A549 (cell line): ENCODE measurements around the gene MYO18A. TPM values are rescaled to one million over a fixed set of nuclear protein-coding genes. Genes with fewer than 3 reads are reported as not detected.

Source experiments
- ATAC-seq, 2 experiments: fragments of 200-7000 bp in 1 of 2; fragments of >200 bp in 1 of 2; cut with Nextera tagmentation in 1 of 2; cut with Tn5 transposase in 1 of 2; 3 replicates each; pipeline versions ENCODE4 v1.8.0 to v1.9.1; 2018 to 2020; ENCODE audit warnings: mild to moderate bottlenecking in 1 of 2, moderate library complexity in 1 of 2
- CTCF ChIA-PET: fragments of 300-600 bp; sonication (Branson Sonifier 250); formaldehyde crosslinking; extraction: SDS; loops from one replicate; lab custom pipeline; 2021; ENCODE audit warnings: antibody characterized with exemption, inconsistent platforms; lab: Yijun Ruan, JAX
- POLR2A ChIA-PET: fragments of 350-600 bp; formaldehyde crosslinking; extraction: SDS; loops from one replicate; lab custom pipeline; 2021; ENCODE audit warnings: antibody characterized with exemption, inconsistent platforms; lab: Yijun Ruan, JAX
- DNase-seq, 2 experiments: peaks; one replicate each; pipeline versions ENCODE4 v3.0.0 to v3.0.0-alpha.2; 2011 to 2016; ENCODE audit warnings: low read depth in 1 of 2, low spot score in 1 of 2
- FAIRE-seq: peaks from 2 replicates; lab custom pipeline; 2011; peaks lifted over from hg19 to GRCh38; lab: Jason Lieb, UNC
- H3K27ac ChIP-seq, 2 experiments: fragments of >200 bp; sonication (Bioruptor Twin); formaldehyde crosslinking; 3 replicates each; pipeline ENCODE4 v1.5.1; 2016 to 2017
- H3K4me1 ChIP-seq: fragments of >200 bp; sonication (Bioruptor Twin); formaldehyde crosslinking; 3 replicates; pipeline ENCODE4 v1.6.1; 2016
- H3K4me2 ChIP-seq: fragments of >200 bp; sonication (Bioruptor Twin); formaldehyde crosslinking; 3 replicates; pipeline ENCODE4 v1.6.1; 2016
- H3K4me3 ChIP-seq: fragments of >200 bp; sonication (Bioruptor Twin); formaldehyde crosslinking; 3 replicates; pipeline ENCODE4 v1.5.1; 2016
- H3K9me3 ChIP-seq: fragments of >200 bp; sonication (Bioruptor Twin); formaldehyde crosslinking; 3 replicates; pipeline ENCODE4 v1.6.1; 2016
- ATOH8 ChIP-seq: fragments of 250-450 bp; sonication (Bioruptor Pico); IDR thresholded peaks from 2 replicates; pipeline ENCODE4 v1.5.0; 2020; ENCODE audit warnings: low read depth, mild to moderate bottlenecking, moderate library complexity
- BCL3 ChIP-seq: fragments of >200 bp; sonication (Bioruptor Twin); formaldehyde crosslinking; IDR thresholded peaks from 3 replicates; pipeline ENCODE4 v1.6.1; 2016
- BHLHE40 ChIP-seq: IDR thresholded peaks from 2 replicates; pipeline ENCODE4 v1.6.1; 2012; ENCODE audit warnings: low read depth, low read length, inconsistent platforms
- CTCF ChIP-seq: fragments of >200 bp; sonication (Bioruptor Twin); formaldehyde crosslinking; IDR thresholded peaks from 3 replicates; pipeline ENCODE4 v1.5.1; 2016
- E2F6 ChIP-seq: IDR thresholded peaks from 2 replicates; pipeline ENCODE4 v1.6.1; 2012; ENCODE audit warnings: low read depth, borderline replicate concordance
- FOSB ChIP-seq: fragments of 250-450 bp; sonication (Bioruptor Pico); IDR thresholded peaks from 2 replicates; pipeline ENCODE4 v1.5.0; 2020; ENCODE audit warnings: mild to moderate bottlenecking, moderate library complexity
- GATA3 ChIP-seq: IDR thresholded peaks from 2 replicates; pipeline ENCODE4 v1.6.1; 2012; ENCODE audit warnings: borderline replicate concordance
- HDAC2 ChIP-seq: fragments of 200-600 bp; sonication (generic); IDR thresholded peaks from 2 replicates; pipeline ENCODE4 v1.6.1; 2016
- HMGXB4 ChIP-seq: fragments of 250-450 bp; sonication (Bioruptor Pico); IDR thresholded peaks from 2 replicates; pipeline ENCODE4 v1.5.0; 2021; ENCODE audit warnings: mild to moderate bottlenecking, moderate library complexity, borderline replicate concordance
- HOXA7 ChIP-seq: fragments of 250-450 bp; sonication (Bioruptor Pico); IDR thresholded peaks from 2 replicates; pipeline ENCODE4 v1.5.0; 2020; ENCODE audit warnings: mild to moderate bottlenecking, moderate library complexity
- JUN ChIP-seq, 2 experiments: fragments of >200 bp; sonication (Bioruptor Twin); formaldehyde crosslinking; IDR thresholded peaks; 2 replicates in 1 of 2; 3 replicates in 1 of 2; pipeline ENCODE4 v1.6.1; 2016 to 2017
- KDM1A ChIP-seq: fragments of 200-600 bp; sonication (generic); IDR thresholded peaks from 2 replicates; pipeline ENCODE4 v1.6.1; 2016; ENCODE audit warnings: low read depth, mild to moderate bottlenecking
- KDM5A ChIP-seq: fragments of 200-600 bp; sonication (generic); IDR thresholded peaks from 2 replicates; pipeline ENCODE4 v1.6.1; 2016; ENCODE audit warnings: antibody characterized with exemption, mild to moderate bottlenecking
- MYC ChIP-seq: IDR thresholded peaks from 2 replicates; pipeline ENCODE4 v1.6.1; 2012; ENCODE audit warnings: mild to moderate bottlenecking, inconsistent platforms, low read length, improper control_type of control experiment, borderline replicate concordance
- NFE2L2 ChIP-seq: fragments of 150-350 bp; conservative IDR thresholded peaks from 2 replicates; pipeline ENCODE4 v1.6.1; 2014; ENCODE audit warnings: low read length
- NR3C1 ChIP-seq: fragments of >200 bp; sonication (Bioruptor Twin); formaldehyde crosslinking; IDR thresholded peaks from 3 replicates; pipeline ENCODE4 v1.6.1; 2017
- RARB ChIP-seq: fragments of 250-450 bp; sonication (Bioruptor Pico); IDR thresholded peaks from 2 replicates; pipeline ENCODE4 v1.8.0; 2021; ENCODE audit warnings: mild to moderate bottlenecking, moderate library complexity
- RCOR1 ChIP-seq: fragments of 150-350 bp; IDR thresholded peaks from 2 replicates; pipeline ENCODE4 v1.6.1; 2014; ENCODE audit warnings: antibody characterized with exemption, low read length, low read depth
- RFX5 ChIP-seq: fragments of 450-650 bp; IDR thresholded peaks from 2 replicates; pipeline ENCODE4 v1.7.1; 2014; ENCODE audit warnings: antibody characterized with exemption, mild to moderate bottlenecking, moderate library complexity
- SMC3 ChIP-seq: fragments of >200 bp; sonication (Bioruptor Twin); formaldehyde crosslinking; IDR thresholded peaks from 3 replicates; pipeline ENCODE4 v1.6.1; 2018; ENCODE audit warnings: inconsistent platforms
- TFCP2L1 ChIP-seq: fragments of 250-450 bp; sonication (Bioruptor Pico); IDR thresholded peaks from 2 replicates; pipeline ENCODE4 v1.5.0; 2021; ENCODE audit warnings: mild to moderate bottlenecking
- TP53 ChIP-seq: fragments of 250-450 bp; sonication (Bioruptor Pico); IDR thresholded peaks from 2 replicates; pipeline ENCODE4 v1.5.0; 2021; ENCODE audit warnings: mild to moderate bottlenecking, moderate library complexity
- ZC3H11A ChIP-seq: fragments of 450-650 bp; IDR thresholded peaks from 2 replicates; pipeline ENCODE4 v1.6.1; 2014; ENCODE audit warnings: antibody characterized with exemption, mild to moderate bottlenecking
- ZSCAN20 ChIP-seq: fragments of 250-450 bp; sonication (Bioruptor Pico); IDR thresholded peaks from 2 replicates; pipeline ENCODE4 v1.8.0; 2022; ENCODE audit warnings: mild to moderate bottlenecking, moderate library complexity
- WGBS: methylation state at CpG from one replicate; pipeline ENCODE4 v1.1.6; 2017; ENCODE audit errors: missing lambda C conversion rate; 5-methylcytosine and 5-hydroxymethylcytosine counted together
- polyA plus RNA-seq, 4 experiments: library from polyadenylated mRNA; depleted of rRNA in 3 of 4; stranded (reverse); fragments of >200 nt; fragmentation: RNase III in 1 of 4; extraction: RNeasy Plus Mini Kit Qiagen cat#74134 plus additional on column Dnase treatment in 1 of 4; gene quantifications; 2 replicates in 3 of 4; 3 replicates in 1 of 4; pipeline ENCODE4 v1.2.3, GENCODE V29; 2011 to 2017

MYO18A gene
- polyA plus RNA-seq, 2 of the 4 experiments (the other 2 are of a cell fraction) = 12.3 to 28.4 TPM

GRCh38 chr17:29062215-29062614 lies 118.0 kb downstream of the MYO18A start:
- no peak overlapping the region for H3K4me2 ChIP-seq
- WGBS = 77% methylated on average over 9 of the region's 9 CpGs
- POLR2A ChIA-PET = no interaction called here
- DNase-seq = no peak
- H3K4me3 ChIP-seq = no peak overlapping the region
- TF ChIP-seq TFCP2L1 (CRISPR knock-in tag) = no peak
- TF ChIP-seq ZC3H11A = no peak
- TF ChIP-seq ZSCAN20 (CRISPR knock-in tag) = no peak
- TF ChIP-seq MYC = no peak
- TF ChIP-seq RARB (CRISPR knock-in tag) = no peak
- no peak for TF ChIP-seq KDM5A
- TF ChIP-seq HMGXB4 (CRISPR knock-in tag) = no peak
- no peak for TF ChIP-seq TP53 (CRISPR knock-in tag)
- no peak for TF ChIP-seq HDAC2
- no peak for TF ChIP-seq NR3C1
- TF ChIP-seq FOSB (CRISPR knock-in tag) = no peak
- TF ChIP-seq E2F6 = no peak
- TF ChIP-seq BCL3 = no peak
- no peak for TF ChIP-seq SMC3
- TF ChIP-seq RCOR1 = no peak
- TF ChIP-seq HOXA7 (CRISPR knock-in tag) = no peak
- no peak for TF ChIP-seq CTCF
- TF ChIP-seq BHLHE40 = no peak
- no peak for TF ChIP-seq JUN (IDR thresholded peaks at IDR 0.05)
- TF ChIP-seq GATA3 = no peak
- TF ChIP-seq, all 56 proteins: peak for 0
- Histone ChIP-seq H3K4me1 (peaks cover 7% of the 10 kb centered on the region), H3K9me3 (no peaks in the 10 kb centered on the region), H3K27ac (no peak overlapping the region)
- CTCF ChIA-PET = interaction anchor here (0.9 to 1.8 kb wide), 8 partner anchors 8 to 157 kb away, joined by 3 to 8 read pairs (median 3); partner anchors contain the start of gene MYO18A
- FAIRE-seq (no peak), ATAC-seq (no peak)

- H3K4me1 ChIP-seq = peaks cover 7% of the 10 kb centered on the region
- DNase-seq = no peak
- POLR2A ChIA-PET = no interaction called here
- TF ChIP-seq RFX5 = no peak
- no peak for TF ChIP-seq ATOH8 (CRISPR knock-in tag)
- TF ChIP-seq KDM1A = no peak
- no peak for TF ChIP-seq NFE2L2
- TF ChIP-seq, all 56 proteins: peak for 0
- CTCF ChIA-PET = interaction anchor here (1.5 to 2.1 kb wide), 4 partner anchors 9 to 108 kb away, joined by 3 to 5 read pairs (median 4); no protein-coding TSS in a partner anchor
- no peak for FAIRE-seq
- WGBS = 67% methylated on average over 8 of the region's 8 CpGs
- ATAC-seq = no peak
- H3K27ac ChIP-seq = no peak overlapping the region
- H3K4me3 ChIP-seq = no peak overlapping the region
- no peaks in the 10 kb centered on the region for H3K9me3 ChIP-seq
- no peak overlapping the region for H3K4me2 ChIP-seq
Observed at GRCh38 chr17:29061036-29061435, 119.2 kb downstream of the MYO18A start.
